Measurements from ENCODE around the gene RCBTB1. TPM values are rescaled to one million over a fixed set of nuclear protein-coding genes. Genes with fewer than 3 reads are reported as not detected.

RCBTB1 gene
- total and polyA plus RNA-seq, 2 donors (not counting 3 experiments of a cell fraction or from before 2014, with no cell fraction given), result 12.1 to 23.8 TPM

Other genes starting within 250 kb of the RCBTB1 start
- 5.8 and 7.2 TPM in 2 replicates for gene CAB39L, start 141.5 kb downstream of the RCBTB1 start, total RNA-seq
- 2.1 and 3.1 TPM in 2 replicates for gene CAB39L, start 141.5 kb downstream of the RCBTB1 start, polyA plus RNA-seq
- 5.4 and 5.6 TPM in 2 replicates for gene SETDB2, start 141.3 kb downstream of the RCBTB1 start, total RNA-seq
- gene SETDB2, start 141.3 kb downstream of the RCBTB1 start, polyA plus RNA-seq, result 0.86 and 1.5 TPM in 2 replicates
- 28.2 and 32.4 TPM in 2 replicates for gene PHF11, start 89.6 kb downstream of the RCBTB1 start, total RNA-seq
- gene PHF11, start 89.6 kb downstream of the RCBTB1 start, polyA plus RNA-seq, result 12.9 and 14.5 TPM in 2 replicates
- gene ARL11, start 42.9 kb upstream of the RCBTB1 start, total RNA-seq, result 0.20 and 0.23 TPM in 2 replicates
- gene ARL11, start 42.9 kb upstream of the RCBTB1 start, polyA plus RNA-seq, result 0.06 TPM in 2 replicates
- gene EBPL, start 105.9 kb upstream of the RCBTB1 start, total RNA-seq, result 66.2 and 75.5 TPM in 2 replicates
- gene EBPL, start 105.9 kb upstream of the RCBTB1 start, polyA plus RNA-seq, result 103 and 159 TPM in 2 replicates
- gene KPNA3, start 207.1 kb upstream of the RCBTB1 start, total RNA-seq, result 56.2 and 60.4 TPM in 2 replicates
- gene KPNA3, start 207.1 kb upstream of the RCBTB1 start, polyA plus RNA-seq, result 15.9 and 19.6 TPM in 2 replicates